NB4 (cell line): ENCODE data around the gene SYT8.

Experiments used
- DNase-seq: peaks from one replicate; pipeline ENCODE4 v3.0.0; 2010; ENCODE audit warnings: low read depth
- H3K4me3 ChIP-seq: one replicate; pipeline ENCODE4 v1.5.1; 2011; ENCODE audit warnings: mild to moderate bottlenecking, low read depth, low read length, moderate library complexity
- CTCF ChIP-seq: IDR thresholded peaks from one replicate; pipeline ENCODE4 v1.5.1; 2012; ENCODE audit warnings: low read depth, low read length
- MAX ChIP-seq: IDR thresholded peaks from 2 replicates; pipeline ENCODE4 v1.6.1; 2011; ENCODE audit warnings: low read depth, low read length
- MYC ChIP-seq: IDR thresholded peaks from 2 replicates; pipeline ENCODE4 v1.6.1; 2011; ENCODE audit warnings: low read depth, low read length
- POLR2A ChIP-seq: IDR thresholded peaks from 2 replicates; pipeline ENCODE4 v1.6.1; 2011; ENCODE audit warnings: mild to moderate bottlenecking; ENCODE audit not compliant: insufficient read length; ENCODE audit errors: extremely low read depth

SYT8 gene

GRCh38 chr11:1842149-1843097 lies 7.6 kb downstream of the SYT8 start:
- no peak for DNase-seq
- no peak overlapping the region for H3K4me3 ChIP-seq
- TF ChIP-seq POLR2A (no peak), MYC (no peak), MAX (no peak), CTCF (no peak)

- H3K4me3 ChIP-seq: no peak overlapping the region
- DNase-seq: no peak
- TF ChIP-seq MAX: no peak
- TF ChIP-seq POLR2A: no peak
- no peak for TF ChIP-seq MYC
- no peak for TF ChIP-seq CTCF
Measured at GRCh38 chr11:1843098-1843473, 8.3 kb downstream of the SYT8 start.

GRCh38 chr11:1843796-1844195 lies 9.0 kb downstream of the SYT8 start:
- no peak for DNase-seq
- TF ChIP-seq CTCF (no peak), POLR2A (no peak), MYC (no peak), MAX (no peak)
- H3K4me3 ChIP-seq: no peak overlapping the region

- H3K4me3 ChIP-seq: no peak overlapping the region
- peak; percentile 63 for DNase-seq
- TF ChIP-seq MAX (no peak), POLR2A (no peak), CTCF (no peak), MYC (no peak)
Measured at GRCh38 chr11:1844221-1845094, 9.7 kb downstream of the SYT8 start.

- DNase-seq: no peak
- H3K4me3 ChIP-seq: no peak overlapping the region
- TF ChIP-seq MAX (no peak), CTCF (no peak), POLR2A (no peak), MYC (no peak)
Measured at GRCh38 chr11:1845095-1845429, 10.3 kb downstream of the SYT8 start.
